ENCODE data around the gene NUP62. TPM values are rescaled to one million over a fixed set of nuclear protein-coding genes. Genes with fewer than 3 reads are reported as not detected.

NUP62 gene
- total RNA-seq, 1 donor from 2014 or later, result 57.7 TPM

DNA sequence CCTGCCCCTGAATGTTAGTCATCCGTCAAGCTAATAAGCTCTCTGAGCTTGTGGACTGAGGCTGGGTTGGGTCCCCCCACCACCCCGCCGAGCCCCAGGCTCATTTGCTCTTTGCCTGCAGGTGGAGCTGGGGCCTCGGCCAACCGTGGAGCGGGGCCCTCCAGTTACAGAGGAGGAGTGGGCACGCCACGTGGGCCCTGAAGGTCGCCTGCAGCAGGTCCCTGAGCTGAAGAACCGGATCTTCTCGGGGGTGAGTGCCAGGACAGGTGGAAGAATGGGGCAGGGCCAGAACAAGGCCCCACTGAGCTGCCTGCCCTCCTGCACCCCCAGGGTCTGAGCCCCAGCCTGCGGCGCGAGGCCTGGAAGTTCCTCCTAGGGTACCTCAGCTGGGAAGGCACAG lies 46.7 kb downstream of the NUP62 start:
- no peak for TF ChIP-seq CTCF (IDR thresholded peaks at IDR 0.05)
- peaks cover 46% of the 10 kb centered on the region for H3K36me3 Mint-ChIP-seq (ENCODE audit: unreplicated experiment)
- no peaks in the 10 kb centered on the region for H3K27me3 Mint-ChIP-seq (ENCODE audit: unreplicated experiment)
- no peak overlapping the region for H3K27ac Mint-ChIP-seq (ENCODE audit: unreplicated experiment)
- H3K4me1 Mint-ChIP-seq (ENCODE audit: unreplicated experiment), result peaks cover 13% of the 10 kb centered on the region
- no peak overlapping the region for H3K4me3 Mint-ChIP-seq (ENCODE audit: unreplicated experiment)
- no peak for DNase-seq (ENCODE audit: extremely low spot score, unreplicated experiment)
- H3K9me3 Mint-ChIP-seq (ENCODE audit: unreplicated experiment), result no peaks in the 10 kb centered on the region

- no peak for DNase-seq (ENCODE audit: extremely low spot score, unreplicated experiment)
- peaks cover 46% of the 10 kb centered on the region for H3K36me3 Mint-ChIP-seq (ENCODE audit: unreplicated experiment)
These were observed 47.5 kb downstream of the NUP62 start for GRCh38 chr19:49881672-49882394.

DNA sequence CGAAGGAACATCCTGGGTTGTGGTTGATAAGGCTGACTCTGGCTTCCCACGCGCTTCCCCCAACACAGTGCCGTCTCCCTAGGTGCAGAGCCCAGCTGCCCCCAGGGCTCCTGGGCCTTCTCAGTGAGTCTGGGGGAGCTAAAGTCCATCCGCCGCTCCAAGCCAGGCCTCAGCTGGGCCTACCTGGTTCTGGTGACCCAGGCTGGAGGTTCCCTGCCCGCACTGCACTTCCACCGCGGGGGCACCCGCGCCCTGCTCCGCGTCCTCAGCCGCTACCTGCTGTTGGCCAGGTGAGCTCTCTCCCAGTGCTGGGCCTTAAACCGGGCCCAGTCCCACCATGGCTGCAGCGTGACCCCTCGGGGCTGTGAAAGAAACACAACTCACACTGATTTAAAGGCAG lies 48.1 kb downstream of the NUP62 start:
- no peak overlapping the region for H3K27ac Mint-ChIP-seq (ENCODE audit: unreplicated experiment)
- H3K4me3 Mint-ChIP-seq (ENCODE audit: unreplicated experiment), result no peak overlapping the region
- peaks cover 46% of the 10 kb centered on the region for H3K36me3 Mint-ChIP-seq (ENCODE audit: unreplicated experiment)
- TF ChIP-seq CTCF (IDR thresholded peaks at IDR 0.05), result no peak
- DNase-seq (ENCODE audit: extremely low spot score, unreplicated experiment), result no peak
- H3K4me1 Mint-ChIP-seq (ENCODE audit: unreplicated experiment), result peaks cover 13% of the 10 kb centered on the region
- no peaks in the 10 kb centered on the region for H3K9me3 Mint-ChIP-seq (ENCODE audit: unreplicated experiment)
- H3K27me3 Mint-ChIP-seq (ENCODE audit: unreplicated experiment), result no peaks in the 10 kb centered on the region

More at GRCh38 chr19:49881672-49882394, 47.5 kb downstream of the NUP62 start:
- no peaks in the 10 kb centered on the region for H3K9me3 Mint-ChIP-seq (ENCODE audit: unreplicated experiment)
- H3K27ac Mint-ChIP-seq (ENCODE audit: unreplicated experiment), result no peak overlapping the region
- no peak for TF ChIP-seq CTCF (IDR thresholded peaks at IDR 0.05)
- peaks cover 13% of the 10 kb centered on the region for H3K4me1 Mint-ChIP-seq (ENCODE audit: unreplicated experiment)
- no peaks in the 10 kb centered on the region for H3K27me3 Mint-ChIP-seq (ENCODE audit: unreplicated experiment)
- H3K4me3 Mint-ChIP-seq (ENCODE audit: unreplicated experiment), result no peak overlapping the region

DNA sequence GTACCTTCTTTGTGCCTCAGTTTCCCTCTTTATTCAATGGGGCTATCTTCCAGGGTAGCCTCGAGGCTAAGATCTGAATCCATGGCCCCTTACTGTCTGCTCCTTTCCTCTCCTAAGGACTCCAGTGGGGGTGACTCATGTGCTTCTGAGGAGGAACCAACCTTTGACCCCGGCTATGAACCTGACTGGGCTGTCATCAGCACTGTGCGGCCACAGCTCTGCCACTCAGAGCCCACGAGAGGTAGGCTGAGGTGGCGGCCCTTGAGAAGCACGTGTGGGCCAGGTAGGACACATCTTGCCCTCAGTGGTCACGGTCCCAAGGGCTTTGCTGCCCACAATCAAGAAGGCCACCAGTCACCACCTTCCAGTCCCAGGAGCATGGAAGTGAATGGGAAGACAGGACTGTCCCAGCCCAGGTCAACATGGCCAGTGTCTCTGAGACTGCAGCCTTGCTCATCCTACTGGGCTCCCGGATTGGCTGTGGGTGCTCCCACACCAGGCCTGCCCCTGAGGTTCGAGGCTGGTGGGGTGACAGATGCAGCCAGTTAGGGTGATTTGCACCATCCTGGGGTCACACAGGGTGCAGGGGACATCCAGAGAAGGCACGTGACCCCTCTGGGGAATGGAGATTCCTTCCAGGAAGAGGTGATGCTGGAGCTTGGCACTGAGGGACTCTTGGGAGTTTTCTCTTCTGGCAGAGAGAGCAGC lies 49.0 kb downstream of the NUP62 start:
- DNase-seq (ENCODE audit: extremely low spot score, unreplicated experiment), result no peak
- Mint-ChIP-seq H3K4me1 (ENCODE audit: unreplicated experiment) (peaks cover 19% of the 10 kb centered on the region), H3K36me3 (ENCODE audit: unreplicated experiment) (peaks cover 46% of the 10 kb centered on the region), H3K9me3 (ENCODE audit: unreplicated experiment) (no peaks in the 10 kb centered on the region), H3K27ac (ENCODE audit: unreplicated experiment) (no peak overlapping the region), H3K27me3 (ENCODE audit: unreplicated experiment) (no peaks in the 10 kb centered on the region), H3K4me3 (ENCODE audit: unreplicated experiment) (no peak overlapping the region)
- TF ChIP-seq CTCF (IDR thresholded peaks at IDR 0.05), result no peak

DNA sequence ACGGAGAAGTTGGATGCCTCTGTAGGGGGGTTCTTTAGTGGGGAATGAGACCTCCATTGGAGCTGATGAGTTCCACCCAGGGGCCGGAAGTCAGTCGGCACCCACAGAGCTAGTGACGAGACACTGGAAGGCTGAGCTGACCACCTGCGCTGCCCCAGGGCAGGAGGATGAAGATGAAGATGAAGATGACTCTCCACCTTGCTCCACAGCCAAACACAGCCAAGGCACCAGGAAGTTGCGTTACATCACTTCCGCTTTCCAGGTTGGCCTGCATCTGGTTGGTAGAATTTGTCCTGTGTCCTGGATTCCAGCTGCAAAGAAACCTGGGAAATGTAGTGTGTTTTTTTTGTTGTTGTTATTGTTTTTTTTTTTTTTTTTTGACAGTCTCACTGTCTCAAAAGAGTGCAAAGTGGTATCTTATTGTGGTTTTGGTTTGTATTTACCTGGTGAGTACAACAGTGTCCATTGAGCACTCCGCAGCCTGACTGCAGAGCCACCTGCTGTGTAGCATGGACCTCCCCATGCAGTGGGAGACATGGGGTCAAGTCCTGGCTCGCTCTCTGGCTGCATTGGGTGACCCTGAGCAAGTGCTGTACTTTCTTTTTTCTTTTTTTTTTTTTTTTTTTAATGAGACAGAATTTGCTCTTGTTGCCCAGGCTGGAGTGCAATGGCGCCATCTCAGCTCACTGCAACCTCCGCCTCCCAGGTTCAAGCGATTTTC lies 49.9 kb downstream of the NUP62 start:
- no peak for TF ChIP-seq CTCF (IDR thresholded peaks at IDR 0.05)
- peaks cover 23% of the 10 kb centered on the region for H3K4me1 Mint-ChIP-seq (ENCODE audit: unreplicated experiment)
- H3K27me3 Mint-ChIP-seq (ENCODE audit: unreplicated experiment), result no peaks in the 10 kb centered on the region
- peaks cover 40% of the 10 kb centered on the region for H3K36me3 Mint-ChIP-seq (ENCODE audit: unreplicated experiment)
- no peak for DNase-seq (ENCODE audit: extremely low spot score, unreplicated experiment)
- H3K27ac Mint-ChIP-seq (ENCODE audit: unreplicated experiment), result no peak overlapping the region
- no peaks in the 10 kb centered on the region for H3K9me3 Mint-ChIP-seq (ENCODE audit: unreplicated experiment)
- no peak overlapping the region for H3K4me3 Mint-ChIP-seq (ENCODE audit: unreplicated experiment)

All from osteocyte (in vitro differentiated cells).